ENCODE results near the gene NLRP7.
"Not testable (repeated sequence)": the region's sequence is repeated elsewhere in the genome, so short reads cannot be mapped to it uniquely, and the experiment has no call there.

NLRP7 gene

DNA sequence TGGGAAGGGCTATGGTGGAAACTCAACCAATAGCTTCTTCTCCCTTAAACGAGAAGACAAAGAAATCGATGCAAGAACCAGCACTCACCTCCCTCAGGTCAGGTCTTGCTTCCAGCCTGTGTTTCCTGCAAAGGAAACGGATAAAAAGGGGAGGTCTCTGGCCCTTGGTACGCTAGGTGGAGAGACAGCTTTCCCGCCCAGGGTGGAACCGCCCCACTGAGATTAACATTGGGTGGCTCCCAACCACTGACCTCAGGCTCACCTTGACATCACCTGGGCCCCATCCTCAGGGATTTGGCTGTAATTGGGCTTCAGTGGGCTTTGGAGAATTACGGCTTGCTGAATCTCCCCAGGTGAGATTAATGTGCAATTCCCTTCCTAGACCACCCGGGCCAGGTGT is at the start of gene NLRP7:
Gene NLRP7 (minus strand): TSS at position 150 of the 400 bp plus-strand sequence.
- no peak for DNase-seq

DNA sequence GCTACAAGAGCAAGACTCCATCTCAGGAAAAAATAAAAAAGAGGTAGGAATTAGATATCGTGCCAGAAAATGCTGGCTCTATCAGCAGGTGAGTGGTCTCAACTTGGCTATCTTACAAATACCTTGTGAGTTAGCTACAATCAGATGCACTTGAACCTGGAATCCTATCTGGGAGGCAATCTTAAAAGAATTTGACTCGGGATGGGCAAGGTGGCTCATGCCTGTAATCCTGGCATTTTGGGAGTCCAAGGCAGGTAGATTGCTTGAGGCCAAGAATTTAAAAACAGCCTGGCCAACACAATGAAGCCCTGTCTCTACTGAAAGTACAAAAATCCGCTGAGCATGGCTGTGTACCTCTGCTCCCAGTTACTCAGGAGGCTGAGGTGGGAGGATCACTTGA is 48.2 kb upstream of the NLRP7 start:
- DNase-seq = no peak

DNA sequence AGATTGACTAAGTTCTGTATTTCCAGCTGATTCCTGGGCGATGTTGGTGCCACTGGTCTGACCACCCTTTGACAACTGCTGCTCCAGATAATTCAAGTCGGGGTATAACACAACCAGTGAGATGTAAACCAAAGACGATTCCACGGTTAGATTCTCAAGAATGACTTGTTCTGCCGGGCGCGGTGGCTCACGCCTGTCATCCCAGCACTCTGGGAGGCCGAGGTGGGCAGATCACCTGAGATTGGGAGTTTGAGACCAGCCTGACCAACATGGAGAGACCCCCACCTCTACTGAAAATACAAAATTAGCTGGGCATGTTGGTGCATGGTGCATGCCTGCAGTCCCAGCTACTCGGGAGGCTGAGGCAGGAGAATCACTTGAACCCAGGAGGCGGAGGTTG is 42.2 kb upstream of the NLRP7 start:
- not testable (repeated sequence) for DNase-seq

DNA sequence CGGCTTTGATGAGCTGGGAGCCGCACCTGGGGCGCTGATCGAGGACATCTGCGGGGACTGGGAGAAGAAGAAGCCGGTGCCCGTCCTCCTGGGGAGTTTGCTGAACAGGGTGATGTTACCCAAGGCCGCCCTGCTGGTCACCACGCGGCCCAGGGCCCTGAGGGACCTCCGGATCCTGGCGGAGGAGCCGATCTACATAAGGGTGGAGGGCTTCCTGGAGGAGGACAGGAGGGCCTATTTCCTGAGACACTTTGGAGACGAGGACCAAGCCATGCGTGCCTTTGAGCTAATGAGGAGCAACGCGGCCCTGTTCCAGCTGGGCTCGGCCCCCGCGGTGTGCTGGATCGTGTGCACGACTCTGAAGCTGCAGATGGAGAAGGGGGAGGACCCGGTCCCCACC is 35.2 kb upstream of the NLRP7 start:
- DNase-seq = not testable (repeated sequence)

DNA sequence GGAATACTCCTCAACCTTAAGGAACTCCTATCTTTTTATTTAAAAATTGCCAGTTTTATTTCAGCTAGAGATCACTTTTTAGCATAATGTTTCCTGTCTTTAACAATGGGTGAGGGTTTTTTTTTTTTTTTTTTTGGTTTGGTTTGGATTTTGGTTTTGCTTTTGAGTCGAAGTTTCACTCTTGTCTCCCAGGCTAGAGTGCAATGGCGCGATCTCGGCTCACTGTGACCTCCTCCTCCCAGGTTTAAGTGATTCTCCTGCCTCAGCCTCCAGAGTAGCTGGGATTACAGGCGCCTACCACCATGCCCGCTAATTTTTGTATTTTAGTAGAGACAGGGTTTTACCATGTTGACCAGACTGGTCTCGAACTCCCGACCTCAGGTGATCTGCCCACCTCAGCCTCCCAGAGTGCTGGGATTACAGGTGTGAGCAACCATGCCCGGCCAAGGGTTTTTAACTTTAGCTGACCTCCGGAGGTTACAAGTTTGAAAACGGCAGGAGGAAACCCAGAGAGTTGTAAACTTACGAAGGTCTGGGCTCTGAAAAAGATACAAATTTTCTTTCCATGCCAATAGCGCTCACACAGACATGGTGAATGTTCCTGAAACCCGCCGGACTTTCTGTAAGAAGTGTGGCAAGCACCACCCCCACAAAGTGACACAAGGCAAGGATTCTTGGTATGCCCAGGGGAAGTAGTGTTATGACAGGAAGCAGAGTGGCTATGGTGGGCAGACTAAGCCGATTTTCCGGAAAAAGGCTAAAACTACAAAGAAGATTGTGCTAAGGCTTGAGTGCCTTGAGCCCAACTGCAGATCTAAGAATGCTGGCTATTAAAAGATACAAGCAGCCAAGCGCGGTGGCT is 26.1 kb upstream of the NLRP7 start:
- DNase-seq = peak; percentile 93

DNA sequence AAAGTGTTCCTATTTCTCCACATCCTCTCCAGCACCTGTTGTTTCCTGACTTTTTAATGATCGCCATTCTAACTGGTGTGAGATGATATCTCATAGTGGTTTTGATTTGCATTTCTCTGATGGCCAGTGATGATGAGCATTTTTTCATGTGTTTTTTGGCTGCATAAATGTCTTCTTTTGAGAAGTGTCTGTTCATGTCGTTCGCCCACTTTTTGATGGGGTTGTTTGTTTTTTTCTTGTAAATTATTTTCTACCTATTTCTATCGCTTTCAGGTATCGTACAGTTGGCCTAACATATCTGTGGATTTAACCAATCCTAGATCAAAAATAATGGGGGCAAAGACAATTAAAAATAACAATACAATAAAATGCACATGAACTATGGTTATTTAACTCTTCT is 24.1 kb upstream of the NLRP7 start:
- not testable (repeated sequence) for DNase-seq

DNA sequence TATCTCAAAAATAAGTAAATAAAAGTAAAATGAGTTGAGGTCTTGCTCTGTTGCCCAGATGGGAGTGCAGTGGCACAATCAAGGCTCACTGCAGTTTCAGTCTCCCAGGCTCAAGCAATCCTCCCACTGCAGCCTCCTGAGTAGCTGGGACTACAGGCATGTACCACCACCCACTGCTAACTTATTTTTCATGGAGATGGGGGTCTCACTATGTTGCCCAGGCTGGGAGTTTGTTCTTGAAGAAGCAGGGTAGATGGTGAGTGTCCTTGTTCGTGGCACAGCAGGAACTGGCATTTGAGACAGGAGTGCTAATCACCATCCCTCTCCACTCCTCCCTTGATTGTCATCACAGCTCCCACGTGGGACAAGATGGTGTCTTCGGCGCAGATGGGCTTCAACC is 22.3 kb upstream of the NLRP7 start:
- DNase-seq = no peak

DNA sequence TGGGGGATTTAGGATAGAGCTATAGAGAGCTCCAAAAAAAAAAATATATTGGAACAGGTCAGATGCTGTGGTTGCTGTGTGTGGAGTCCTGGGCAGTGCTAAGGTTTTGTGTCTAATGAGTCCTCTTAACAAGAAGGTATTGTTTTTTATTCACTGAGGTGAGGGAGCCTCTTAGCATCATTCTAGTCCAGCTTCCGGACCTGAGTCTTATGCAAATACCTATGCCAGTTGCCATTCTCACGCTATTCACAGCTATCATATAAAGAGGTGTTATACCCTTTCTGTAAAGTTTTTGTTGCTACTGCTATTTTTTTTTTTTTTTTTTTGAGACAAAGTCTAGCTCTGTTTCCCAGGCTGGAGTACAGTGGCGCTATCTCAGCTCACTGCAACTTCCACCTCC is 20.3 kb upstream of the NLRP7 start:
- no peak for DNase-seq

DNA sequence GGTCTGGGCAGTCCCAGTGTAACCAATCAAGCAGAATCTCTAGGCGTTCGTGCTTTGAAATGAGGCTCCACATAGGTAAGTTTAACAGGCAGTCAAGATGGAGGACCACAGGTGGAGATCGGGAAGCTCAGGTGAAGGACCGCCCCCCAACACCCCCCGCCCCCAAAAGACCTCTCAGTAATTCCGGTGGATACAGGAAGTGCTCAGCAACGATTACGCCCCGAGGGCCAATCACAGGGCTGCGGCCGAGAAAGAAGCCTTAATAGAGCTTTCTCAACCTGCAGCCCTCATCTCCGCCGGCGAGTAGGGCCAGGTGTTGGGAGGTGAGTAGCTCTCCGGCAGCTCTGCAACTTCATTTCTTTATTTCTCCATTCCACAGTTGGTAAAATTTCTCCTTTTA is 17.7 kb upstream of the NLRP7 start:
- not testable (repeated sequence) for DNase-seq

DNA sequence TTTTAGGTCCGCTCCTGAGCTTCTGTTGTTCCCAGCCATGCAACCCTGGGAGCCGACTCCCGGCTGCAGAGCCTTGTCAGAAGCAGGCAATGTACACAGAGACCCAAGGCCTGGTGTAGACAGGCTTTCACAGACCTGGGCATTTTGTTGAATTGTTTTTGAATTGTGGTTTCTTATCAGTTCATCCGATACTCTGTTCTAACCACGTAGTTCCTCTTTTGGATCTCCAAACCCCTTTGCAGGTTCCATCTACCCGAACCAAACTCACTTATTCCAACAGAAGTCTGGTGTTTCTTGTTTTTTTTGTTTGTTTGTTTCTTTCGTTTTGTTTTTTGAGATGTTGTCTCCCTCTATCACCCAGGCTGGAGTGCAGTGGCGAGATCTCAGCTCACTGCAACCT is 12.5 kb upstream of the NLRP7 start:
- peak; percentile 93 for DNase-seq

DNA sequence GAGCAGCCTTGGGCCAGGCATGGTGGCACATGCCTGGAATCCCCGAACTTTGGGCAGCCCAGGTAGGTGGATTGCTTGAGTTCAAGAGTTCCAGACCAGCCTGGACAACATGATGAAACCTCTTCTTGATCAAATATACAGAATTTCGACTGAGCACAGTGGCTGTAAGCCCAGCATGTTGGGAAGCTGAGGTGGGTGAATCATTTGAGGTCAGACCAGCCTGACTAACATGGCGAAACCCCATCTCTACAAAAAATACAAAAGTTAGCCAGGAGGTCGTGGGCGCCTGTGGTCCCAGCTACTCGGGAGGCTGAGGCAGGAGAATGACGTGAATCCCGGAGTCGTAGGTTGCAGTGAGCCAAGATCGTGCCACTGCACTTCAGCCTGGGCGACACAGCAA is 8.0 kb upstream of the NLRP7 start:
- no peak for DNase-seq

DNA sequence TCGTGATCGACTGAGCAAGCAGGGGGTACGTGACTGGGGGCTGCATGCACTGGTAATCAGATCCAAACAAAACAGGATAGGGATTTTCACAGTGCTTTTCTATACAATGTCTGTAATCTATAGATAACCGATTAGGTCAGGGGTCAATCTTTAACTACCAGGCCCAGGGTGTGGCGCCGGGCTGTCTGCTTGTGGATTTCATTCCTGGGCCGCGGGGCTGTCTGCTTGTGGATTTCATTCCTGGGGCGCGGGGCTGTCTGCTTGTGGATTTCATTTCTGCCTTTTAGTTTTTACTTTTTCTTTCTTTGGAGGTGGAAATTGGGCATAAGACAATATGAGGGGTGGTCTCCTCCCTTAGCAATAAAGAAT is 6.0 kb upstream of the NLRP7 start:
- DNase-seq = not testable (repeated sequence)

DNA sequence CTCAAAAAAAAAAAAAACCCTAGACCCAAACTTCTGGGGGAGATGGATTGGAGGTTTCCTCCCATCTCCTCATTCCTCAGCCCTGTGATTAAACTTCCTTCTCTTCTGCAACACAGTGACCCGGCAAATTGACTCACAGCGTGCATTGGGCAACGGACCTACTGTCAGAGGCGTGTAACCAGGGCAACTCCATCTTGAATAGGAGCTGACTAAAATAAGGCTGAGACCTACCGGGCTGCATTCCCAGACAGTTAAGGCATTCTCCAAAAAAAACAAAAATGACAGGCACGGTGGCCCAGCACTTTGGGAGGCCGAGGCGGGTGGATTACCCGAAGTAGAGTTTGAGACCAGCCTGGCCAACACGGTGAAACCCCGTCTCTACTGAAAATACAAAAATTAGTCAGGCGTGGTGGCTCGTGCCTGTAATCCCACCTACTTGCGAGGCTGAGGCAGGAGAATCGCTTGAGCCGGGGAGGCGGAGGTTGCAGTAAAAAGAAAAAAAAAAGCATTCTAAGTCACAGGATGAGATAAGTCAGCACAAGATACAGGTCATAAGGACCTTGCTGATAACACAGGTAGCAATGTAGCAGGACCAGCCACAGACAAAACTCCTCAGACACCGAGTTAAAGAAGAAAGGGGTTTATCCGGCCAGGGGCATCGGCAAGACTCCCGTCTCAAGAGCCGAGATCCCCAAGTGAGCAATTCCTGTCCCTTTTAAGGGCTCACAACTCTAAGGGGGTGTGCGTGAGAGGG is 5.4 kb upstream of the NLRP7 start:
- peak; percentile 20 for DNase-seq

DNA sequence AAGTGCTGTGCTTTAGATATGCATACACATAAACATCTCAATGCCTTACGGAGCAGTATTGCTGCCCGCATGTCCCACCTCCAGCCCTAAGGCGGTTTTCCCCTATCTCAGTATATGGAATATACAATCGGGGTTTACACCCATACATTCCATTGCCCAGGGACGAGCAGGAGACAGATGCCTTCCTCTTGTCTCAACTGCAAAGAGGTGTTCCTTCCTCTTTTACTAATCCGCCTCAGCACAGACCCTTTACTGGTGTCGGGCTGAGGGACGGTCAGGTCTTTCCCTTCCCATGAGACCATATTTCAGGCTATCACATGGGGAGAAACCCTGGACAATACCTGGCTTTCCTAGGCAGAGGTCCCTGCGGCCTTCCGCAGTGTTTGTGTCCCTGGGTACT is 3.2 kb upstream of the NLRP7 start:
- not testable (repeated sequence) for DNase-seq

DNA sequence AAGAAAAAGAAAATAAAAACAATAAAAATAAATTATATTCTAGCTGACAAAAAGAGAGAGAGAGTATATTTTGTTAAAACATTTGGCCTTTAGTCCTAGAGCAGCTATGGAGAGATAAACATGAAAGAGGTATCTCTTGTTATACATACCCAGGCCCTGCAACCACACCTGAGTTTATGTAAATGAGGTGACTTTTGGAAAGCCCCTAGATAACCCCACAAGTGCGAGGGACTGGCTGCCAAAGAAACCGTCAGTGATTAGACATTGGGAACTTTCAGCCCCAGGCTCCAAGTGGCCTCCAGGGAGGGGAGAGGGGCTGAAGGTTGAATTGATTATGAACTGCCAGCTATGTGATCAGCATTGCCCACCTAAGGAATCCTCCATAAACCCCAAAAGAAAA is 2.1 kb upstream of the NLRP7 start:
- no peak for DNase-seq

DNA sequence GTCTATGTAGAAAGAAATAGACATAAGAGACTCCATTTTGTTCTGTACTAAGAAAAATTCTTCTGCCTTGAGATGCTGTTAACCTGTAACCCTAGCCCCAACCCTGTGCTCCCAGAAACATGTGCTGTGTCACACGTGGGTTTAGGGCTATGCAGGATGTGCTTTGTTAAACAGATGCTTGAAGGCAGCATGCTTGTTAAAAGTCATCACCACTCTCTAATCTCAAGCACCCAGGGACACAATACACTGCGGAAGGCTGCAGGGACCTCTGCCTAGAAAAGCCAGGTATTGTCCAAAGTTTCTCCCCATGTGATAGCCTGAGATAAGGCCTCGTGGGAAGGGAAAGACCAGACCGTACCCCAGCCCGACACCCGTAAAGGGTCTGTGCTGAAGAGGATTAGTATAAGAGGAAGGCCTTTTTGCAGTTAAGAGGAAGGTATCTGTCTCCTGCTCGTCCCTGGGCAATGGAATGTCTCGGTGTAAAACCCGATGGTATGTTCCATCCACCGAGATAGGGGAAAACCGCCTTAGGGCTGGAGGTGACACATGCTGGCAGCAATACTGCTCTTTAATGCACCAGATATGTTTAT is 3.5 kb downstream of the NLRP7 start:
- not testable (repeated sequence) for DNase-seq

DNA sequence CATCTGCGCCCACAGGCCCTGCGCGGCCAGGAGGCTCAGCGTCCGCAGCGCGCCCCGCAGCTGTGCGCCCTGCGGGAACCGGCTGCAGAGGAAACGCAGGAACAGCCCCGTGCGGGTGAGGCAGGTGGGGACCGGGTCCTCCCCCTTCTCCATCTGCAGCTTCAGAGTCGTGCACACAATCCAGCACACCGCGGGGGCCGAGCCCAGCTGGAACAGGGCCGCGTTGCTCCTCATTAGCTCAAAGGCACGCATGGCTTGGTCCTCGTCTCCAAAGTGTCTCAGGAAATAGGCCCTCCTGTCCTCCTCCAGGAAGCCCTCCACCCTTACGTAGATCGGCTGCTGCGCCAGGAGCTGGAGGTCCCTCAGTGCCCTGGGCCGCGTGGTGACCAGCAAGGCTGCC is 7.8 kb downstream of the NLRP7 start:
- not testable (repeated sequence) for DNase-seq

DNA sequence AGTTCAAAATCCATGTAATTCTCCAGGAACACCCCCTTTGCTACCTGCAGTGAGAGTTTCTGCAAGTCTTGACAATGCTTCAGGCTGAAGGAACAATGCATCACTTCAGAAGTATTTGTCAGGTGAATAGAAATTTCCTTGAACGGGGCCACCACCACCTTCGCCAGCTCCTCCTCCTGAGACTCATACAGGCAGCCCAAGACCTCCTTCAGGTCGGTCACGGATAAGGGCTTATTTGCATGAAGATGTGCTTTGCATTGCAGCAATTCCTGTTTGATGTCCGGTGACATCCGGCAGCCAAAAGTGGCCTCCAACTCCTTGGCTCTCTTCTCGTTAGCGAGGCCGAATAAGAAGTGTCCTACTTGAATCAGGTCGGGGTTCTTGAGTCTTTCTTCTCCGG is 8.4 kb downstream of the NLRP7 start:
- no peak for DNase-seq

DNA sequence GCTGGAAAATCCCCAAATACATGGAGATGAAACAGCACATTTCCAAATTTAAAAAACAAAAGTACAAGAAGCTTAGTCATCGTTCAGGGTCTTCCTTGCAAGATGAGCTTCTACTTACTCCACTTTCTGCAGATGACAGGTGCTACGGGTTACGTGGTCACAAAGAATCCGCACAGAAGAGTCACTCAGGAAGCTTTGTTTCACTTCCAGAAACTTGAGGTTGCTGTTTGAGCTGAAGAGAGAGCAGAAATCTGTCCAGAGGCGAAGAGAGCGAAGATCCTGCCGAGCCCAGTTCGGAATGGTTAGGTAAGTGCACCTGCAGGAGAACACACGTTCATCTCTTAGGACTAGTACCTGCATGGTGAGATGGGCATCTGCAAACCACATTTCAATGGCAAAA is 9.4 kb downstream of the NLRP7 start:
- no peak for DNase-seq

DNA sequence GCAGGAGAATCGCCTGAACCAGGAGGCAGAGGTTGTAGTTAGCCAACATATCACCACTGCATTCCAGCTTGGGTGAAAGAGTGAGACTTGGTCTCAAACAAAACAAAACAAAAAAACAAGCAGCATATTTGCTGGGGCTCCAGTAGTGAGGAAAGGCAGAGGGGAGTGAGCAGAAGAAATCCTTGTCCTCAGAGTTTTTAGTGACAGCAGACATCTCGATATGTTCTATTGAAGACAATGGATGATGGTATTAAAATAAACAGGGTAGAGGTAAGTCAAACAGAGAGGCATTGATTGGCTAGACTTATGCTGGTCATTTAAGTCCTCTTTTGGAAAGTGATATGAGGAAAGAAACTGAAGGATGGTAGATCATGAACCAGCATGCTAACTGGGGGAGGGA is 19.0 kb downstream of the NLRP7 start:
- DNase-seq = no peak

DNA sequence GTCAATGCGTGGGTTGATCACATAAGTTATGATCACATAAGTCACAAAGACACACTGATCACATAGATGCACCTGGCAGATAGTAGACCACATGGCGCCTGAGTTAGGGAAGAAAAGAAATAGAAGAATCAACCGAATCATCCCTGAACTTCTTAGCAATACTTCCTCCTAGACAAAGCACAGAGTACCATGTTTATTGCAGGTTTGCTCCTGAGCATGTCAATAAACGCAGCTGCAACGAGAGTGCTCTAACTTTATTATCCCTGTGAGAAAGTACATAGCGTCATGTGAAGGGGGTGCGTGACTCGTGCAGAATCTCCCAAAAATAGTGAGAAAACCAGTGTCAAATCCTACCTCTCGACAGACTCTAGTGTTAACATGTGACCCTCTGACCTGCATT is 24.1 kb downstream of the NLRP7 start:
- DNase-seq = no peak

DNA sequence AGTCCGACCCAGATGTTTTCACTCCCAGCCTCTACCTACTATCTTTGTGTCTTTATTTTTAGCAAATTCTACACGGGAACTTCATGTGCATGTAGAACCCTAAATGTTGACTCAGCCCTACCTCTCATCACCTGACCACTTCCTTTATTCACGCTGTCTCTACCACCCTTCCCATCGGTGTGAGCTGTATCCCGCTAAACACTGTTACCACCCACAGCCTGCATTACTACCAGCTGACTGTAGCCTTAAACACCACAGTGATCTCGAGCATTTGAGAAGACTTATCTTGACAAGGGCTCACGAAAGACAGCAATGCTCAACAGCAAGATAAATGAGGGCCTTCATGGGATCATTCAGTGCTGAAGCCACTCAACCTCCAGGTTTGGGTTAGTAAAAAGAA is 26.2 kb downstream of the NLRP7 start:
- DNase-seq = no peak

DNA sequence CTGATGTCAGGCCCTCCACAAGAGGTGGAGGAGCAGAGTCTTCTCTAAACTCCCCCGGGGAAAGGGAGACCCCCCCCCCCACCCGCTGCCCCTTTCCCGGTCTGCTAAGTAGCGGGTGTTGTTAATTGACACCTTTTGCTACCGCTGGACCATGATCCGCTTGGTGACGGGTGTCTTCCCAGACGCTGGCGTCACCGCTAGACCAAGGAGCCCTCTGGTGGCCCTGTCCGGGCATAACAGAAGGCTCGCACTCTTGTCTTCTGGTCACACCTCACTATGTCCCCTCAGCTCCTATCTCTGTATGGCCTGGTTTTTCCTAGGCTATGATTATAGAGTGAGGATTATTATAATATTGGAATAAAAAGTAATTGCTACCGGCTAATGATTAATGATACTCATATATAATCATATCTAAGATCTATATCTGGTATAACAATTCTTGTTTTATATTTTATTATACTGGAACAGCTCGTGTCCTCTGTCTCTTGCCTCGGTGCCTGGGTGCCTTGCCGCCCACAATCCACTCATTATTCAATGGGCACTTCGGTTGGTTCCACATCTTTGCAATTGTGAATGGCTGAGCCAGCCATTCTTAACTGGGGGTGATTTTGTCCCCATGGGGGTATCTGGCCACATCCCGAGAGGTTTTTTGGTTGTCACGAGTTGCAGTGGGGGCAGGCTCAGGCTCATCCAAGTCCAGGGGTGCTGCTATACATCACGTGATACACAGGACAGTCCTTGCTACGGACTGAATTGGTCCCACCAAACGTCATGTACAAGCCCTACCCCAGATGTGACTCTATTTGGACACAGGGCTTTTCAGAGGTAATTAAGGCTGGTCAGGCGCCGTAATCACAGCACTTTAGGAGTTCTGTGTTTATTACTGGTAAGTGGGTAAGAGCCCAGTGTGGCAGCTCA is 27.4 kb downstream of the NLRP7 start:
- not testable (repeated sequence) for DNase-seq
